HL-60 (cell line): Measurements from ENCODE around the gene CDC7.

Source experiments
- DNase-seq, 2 experiments: peaks; one replicate each; pipeline ENCODE4 v3.0.0-alpha.2; 2010 to 2020; ENCODE audit warnings: low read depth in 1 of 2, low spot score in 1 of 2
- H3K27ac ChIP-seq: fragments of 250-450 bp; sonication (Bioruptor Pico); replicated peaks from 2 replicates; pipeline ENCODE4 v1.5.1; 2020; ENCODE audit warnings: mild to moderate bottlenecking, moderate library complexity
- H3K27me3 ChIP-seq: fragments of 250-450 bp; sonication (Bioruptor Pico); 2 replicates; pipeline ENCODE4 v1.5.1; 2021; ENCODE audit warnings: mild to moderate bottlenecking, moderate library complexity; ENCODE audit not compliant: insufficient read depth, poor library complexity, severe bottlenecking
- H3K4me3 ChIP-seq: replicated peaks from 2 replicates; pipeline ENCODE4 v1.5.1; 2011; ENCODE audit warnings: mild to moderate bottlenecking, control low read depth, low read length; ENCODE audit not compliant: insufficient read depth
- GABPA ChIP-seq: IDR thresholded peaks from 2 replicates; pipeline ENCODE4 v1.6.1; 2012; ENCODE audit warnings: low read depth
- POLR2AphosphoS5 ChIP-seq: IDR thresholded peaks from 2 replicates; pipeline ENCODE4 v1.6.1; 2012; ENCODE audit warnings: low read depth
- REST ChIP-seq: IDR thresholded peaks from 2 replicates; pipeline ENCODE4 v1.6.1; 2012; ENCODE audit warnings: low read depth; ENCODE audit not compliant: insufficient replicate concordance
- SPI1 ChIP-seq: IDR thresholded peaks from 2 replicates; pipeline ENCODE4 v1.6.1; 2012; ENCODE audit warnings: low read depth, mild to moderate bottlenecking, borderline replicate concordance
- TF ChIP-seq, protein P1 (sequence below): IDR thresholded peaks from one replicate; pipeline ENCODE4 v1.5.1; 2011; ENCODE audit warnings: low read length, control low read depth, inconsistent platforms; ENCODE audit not compliant: insufficient read depth

Gene CDC7

DNA sequence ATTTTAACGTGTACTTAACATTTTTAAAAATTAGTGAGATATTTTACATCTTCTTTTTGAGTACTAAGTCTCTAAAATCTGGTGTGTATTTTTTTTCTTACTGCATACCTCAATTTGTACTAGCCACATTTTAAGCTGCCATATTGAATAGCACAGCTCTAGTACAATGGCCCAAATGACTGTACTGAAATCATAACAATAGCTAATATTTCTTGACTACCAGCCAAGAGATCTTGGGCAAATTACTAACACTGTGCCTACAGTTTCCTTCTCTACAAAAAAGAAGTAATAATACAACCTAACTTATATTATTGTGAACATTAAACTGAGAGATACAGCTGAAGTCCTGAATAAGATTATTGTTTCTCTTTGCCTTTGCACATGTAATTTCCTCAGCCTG is 57.2 kb downstream of the CDC7 start:
- Histone ChIP-seq H3K27ac (no peak overlapping the region), H3K27me3 (no peaks in the 10 kb centered on the region), H3K4me3 (no peak overlapping the region)
- no peak for DNase-seq
- TF ChIP-seq REST = no peak
- no peak for TF ChIP-seq GABPA
- TF ChIP-seq, protein P1, sequence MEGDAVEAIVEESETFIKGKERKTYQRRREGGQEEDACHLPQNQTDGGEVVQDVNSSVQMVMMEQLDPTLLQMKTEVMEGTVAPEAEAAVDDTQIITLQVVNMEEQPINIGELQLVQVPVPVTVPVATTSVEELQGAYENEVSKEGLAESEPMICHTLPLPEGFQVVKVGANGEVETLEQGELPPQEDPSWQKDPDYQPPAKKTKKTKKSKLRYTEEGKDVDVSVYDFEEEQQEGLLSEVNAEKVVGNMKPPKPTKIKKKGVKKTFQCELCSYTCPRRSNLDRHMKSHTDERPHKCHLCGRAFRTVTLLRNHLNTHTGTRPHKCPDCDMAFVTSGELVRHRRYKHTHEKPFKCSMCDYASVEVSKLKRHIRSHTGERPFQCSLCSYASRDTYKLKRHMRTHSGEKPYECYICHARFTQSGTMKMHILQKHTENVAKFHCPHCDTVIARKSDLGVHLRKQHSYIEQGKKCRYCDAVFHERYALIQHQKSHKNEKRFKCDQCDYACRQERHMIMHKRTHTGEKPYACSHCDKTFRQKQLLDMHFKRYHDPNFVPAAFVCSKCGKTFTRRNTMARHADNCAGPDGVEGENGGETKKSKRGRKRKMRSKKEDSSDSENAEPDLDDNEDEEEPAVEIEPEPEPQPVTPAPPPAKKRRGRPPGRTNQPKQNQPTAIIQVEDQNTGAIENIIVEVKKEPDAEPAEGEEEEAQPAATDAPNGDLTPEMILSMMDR = no peak
- TF ChIP-seq POLR2AphosphoS5 = no peak
- no peak for TF ChIP-seq SPI1

GRCh38 chr1:91559046-91559750 is 58.5 kb downstream of the CDC7 start:
- H3K4me3 ChIP-seq = no peak overlapping the region
- no peak for TF ChIP-seq POLR2AphosphoS5
- no peak for TF ChIP-seq REST
- TF ChIP-seq, protein P1 = no peak
- TF ChIP-seq GABPA = no peak
- no peak for TF ChIP-seq SPI1
- DNase-seq = no peak

DNA sequence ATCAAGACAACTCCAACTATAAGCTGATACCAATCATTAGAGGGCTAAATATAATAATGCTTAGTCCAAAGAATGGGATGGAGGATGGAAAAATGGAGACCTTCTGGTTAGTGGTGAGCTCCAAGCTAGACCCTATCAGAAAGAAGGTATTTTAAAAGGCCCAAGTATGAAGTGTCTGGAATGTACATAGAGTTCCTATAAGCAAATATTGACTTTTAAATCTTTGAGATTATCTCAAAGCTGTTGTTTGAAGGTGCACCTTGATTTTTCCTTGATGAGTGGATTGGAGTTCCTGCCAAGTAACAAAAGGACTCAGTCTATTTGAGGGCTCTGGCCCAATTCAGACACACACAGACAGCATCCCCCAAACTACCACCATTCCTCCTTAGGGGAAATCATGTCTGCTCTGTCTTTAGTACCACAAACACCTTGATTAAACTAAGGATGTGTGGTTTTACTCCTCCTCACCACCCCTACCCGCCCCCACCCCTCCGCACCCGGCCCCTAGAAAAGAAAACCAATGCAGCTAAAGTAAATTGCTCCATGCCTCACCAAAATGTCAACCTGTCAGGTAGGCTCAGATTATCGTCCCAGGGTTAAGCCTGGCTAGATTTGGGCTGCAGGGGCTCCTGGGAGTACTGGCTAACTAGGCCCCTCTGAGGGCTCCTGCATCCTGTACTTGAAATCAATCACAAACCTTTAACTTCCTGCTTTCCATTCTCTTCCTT is 59.4 kb downstream of the CDC7 start:
- no peak overlapping the region for H3K27ac ChIP-seq
- H3K4me3 ChIP-seq = no peak overlapping the region
- TF ChIP-seq, protein P1 = no peak
- TF ChIP-seq POLR2AphosphoS5 (no peak), REST (no peak), SPI1 (no peak), GABPA (no peak)
- no peaks in the 10 kb centered on the region for H3K27me3 ChIP-seq
- DNase-seq = no peak

More at GRCh38 chr1:91559046-91559750, 58.5 kb downstream of the CDC7 start:
- Histone ChIP-seq H3K27ac (no peak overlapping the region), H3K27me3 (no peaks in the 10 kb centered on the region)
